Measurements from ENCODE around the gene SCN2B.

- TF ChIP-seq ZNF644 (CRISPR knock-in tag; IDR thresholded peaks at IDR 0.05; ENCODE audit: low read depth), result no peak
- no peak for TF ChIP-seq RFXAP (CRISPR knock-in tag; IDR thresholded peaks at IDR 0.05; ENCODE audit: borderline replicate concordance)
Observed at GRCh38 chr11:118129471-118130172, 46.8 kb downstream of the SCN2B start.
